Subcutaneous adipose tissue (tissue), 4 donors: ENCODE data around the gene RDH16. TPM values are rescaled to one million over a fixed set of nuclear protein-coding genes. Genes with fewer than 3 reads are reported as not detected.

ENCODE experiments used
- CTCF ChIP-seq: fragments of 450-650 bp; IDR thresholded peaks from one replicate; pipeline ENCODE4 v1.5.1; 2016; ENCODE audit warnings: low read depth, mild to moderate bottlenecking, control low read depth, antibody characterized with exemption, moderate library complexity
- total RNA-seq, 4 donors: library from RNA; depleted of rRNA; stranded (reverse); fragments of >200 nt; gene quantifications; one replicate each; pipeline ENCODE4 v1.1.0, GENCODE V29; 2016

RDH16 gene
- total RNA-seq, 4 donors from 2014 or later: 0.34 to 1.5 (median 0.66) TPM; not detected in 1

DNA sequence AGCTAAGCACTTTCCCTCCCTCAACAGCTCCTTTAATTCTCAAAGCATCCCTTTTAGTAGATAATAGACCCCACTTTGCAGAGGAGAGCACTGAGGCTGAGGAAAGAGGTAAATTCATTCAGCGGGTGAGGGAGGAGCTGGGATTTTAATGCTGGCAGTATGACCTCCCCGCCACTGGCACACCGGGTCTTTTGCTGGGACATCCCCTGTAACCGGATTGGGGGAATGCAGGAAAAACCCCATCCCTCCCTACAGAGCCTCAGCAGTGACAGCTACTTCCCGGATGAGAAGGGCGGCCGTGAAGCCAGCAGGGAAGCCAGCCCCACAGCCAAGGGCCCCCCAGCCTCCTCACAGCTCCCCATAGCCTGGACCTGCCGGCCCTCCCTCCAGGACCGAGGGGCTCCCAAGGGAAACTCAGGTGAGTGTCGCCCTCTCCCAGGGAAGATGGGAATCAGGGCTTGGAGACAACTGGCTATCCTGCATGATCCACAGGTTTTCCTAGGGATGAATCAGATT lies 36.9 kb upstream of the RDH16 start:
- no peak for TF ChIP-seq CTCF

- TF ChIP-seq CTCF: no peak
Measured at GRCh38 chr12:56993346-56993745, 35.9 kb upstream of the RDH16 start.

- TF ChIP-seq CTCF: no peak
Measured at GRCh38 chr12:56991319-56992246, 34.2 kb upstream of the RDH16 start.

DNA sequence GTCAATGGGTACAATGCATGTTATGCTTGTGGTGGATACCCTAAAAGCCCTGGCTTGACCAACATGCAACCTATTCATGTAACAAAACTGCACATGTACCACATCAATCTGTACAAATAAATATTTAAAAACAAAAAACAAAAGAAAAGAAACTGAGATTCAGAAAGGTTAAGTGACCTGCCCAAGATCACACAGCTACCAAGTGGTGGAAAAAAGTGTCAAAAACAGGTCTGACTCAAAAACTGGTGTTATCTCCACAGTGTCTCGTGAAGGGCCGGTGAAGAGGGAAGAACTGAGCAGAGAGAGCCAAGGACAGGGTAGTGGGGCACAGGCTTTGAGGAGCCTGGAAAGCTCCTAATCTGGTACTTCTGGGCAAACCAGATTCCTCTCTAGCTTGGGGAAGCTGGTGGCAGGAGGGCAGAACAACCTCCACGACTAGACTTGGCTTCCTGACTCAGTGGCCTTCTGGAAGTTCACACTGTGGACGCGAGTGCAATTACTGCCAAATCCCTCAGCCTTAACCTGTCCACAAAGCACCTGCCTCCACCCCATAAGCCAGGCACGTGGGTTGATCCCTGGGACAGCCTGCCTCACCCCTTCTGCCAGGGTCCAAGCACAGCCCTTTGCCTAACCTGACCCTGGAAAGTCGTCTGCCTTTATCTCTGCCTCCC lies 33.4 kb upstream of the RDH16 start:
- TF ChIP-seq CTCF: no peak

DNA sequence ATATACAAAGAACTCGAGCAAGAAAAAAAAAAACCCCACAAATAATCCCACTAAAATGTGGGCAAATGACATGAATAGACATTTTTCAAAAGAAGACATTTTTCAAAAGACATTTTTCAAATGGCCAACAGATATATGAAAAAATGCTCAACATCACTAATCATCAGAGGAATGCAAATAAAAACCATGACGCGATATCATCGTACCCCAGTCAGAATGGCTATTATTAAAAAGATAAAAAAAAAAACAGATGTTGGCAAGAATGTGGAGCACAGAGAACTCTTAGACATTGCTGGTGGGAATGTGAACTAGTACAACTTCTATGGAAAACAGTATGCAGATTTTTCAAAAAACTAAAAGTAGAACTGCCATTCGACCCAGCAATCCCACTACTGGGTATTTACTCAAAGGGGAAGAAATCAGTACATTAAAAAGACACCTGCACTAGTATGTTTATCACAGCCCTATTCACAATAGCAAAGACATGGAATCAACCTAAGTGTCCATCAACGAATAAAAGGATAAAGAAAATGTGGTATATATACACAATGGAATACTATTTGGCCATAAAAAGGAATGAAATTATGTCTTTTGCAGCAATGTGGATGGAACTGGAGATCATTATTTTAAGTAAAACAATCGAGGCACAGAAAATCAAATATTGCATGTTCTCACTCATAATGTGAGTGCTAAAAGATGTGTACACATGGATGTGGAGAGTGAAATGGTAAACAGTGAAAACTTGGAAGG lies 32.6 kb upstream of the RDH16 start:
- no peak for TF ChIP-seq CTCF

- no peak for TF ChIP-seq CTCF
Measured at GRCh38 chr12:56988207-56988739, 30.9 kb upstream of the RDH16 start.
